Hepatocyte (in vitro differentiated cells): ENCODE data around the gene SEPTIN10.

Experiments
- CTCF ChIP-seq: fragments of 200-600 bp; sonication (generic); IDR thresholded peaks from 2 replicates; pipeline ENCODE4 v1.5.1; 2016; ENCODE audit warnings: antibody characterized with exemption, mild to moderate bottlenecking; ENCODE audit not compliant: poor library complexity
- EZH2 ChIP-seq: fragments of 200-600 bp; sonication (generic); IDR thresholded peaks from 2 replicates; pipeline ENCODE4 v1.6.1; 2016; ENCODE audit warnings: antibody characterized with exemption, mild to moderate bottlenecking, borderline replicate concordance

DNA sequence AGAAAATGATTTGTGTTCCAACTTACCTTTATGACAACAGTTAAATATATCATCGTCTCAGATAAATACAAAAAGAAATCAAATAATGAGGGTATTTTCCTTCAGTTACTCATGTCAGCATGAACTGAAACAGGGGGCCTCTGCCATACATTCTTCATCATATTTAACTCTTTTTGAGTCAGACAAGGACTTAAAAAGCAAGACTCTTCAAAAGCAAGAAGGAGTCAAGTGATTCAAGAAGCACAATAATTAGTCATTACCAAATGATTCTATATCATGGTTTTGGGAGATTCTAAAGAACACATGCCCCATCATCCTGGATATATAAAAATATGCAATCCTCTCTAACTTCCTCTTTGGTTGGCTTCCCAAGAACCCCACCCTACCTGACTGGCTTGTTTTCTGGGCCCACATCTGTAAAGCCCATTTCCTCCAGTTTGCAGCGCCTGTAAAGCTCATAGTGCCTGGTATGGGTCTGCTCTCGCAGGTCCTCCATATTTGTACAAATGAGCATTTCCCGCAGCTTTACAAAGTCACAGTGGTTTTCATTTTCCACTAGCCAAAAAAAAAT, 49.7 kb downstream of the SEPTIN10 start:
- TF ChIP-seq CTCF (no peak), EZH2 (no peak)
